ENCODE results near the gene C13orf46.

DNA sequence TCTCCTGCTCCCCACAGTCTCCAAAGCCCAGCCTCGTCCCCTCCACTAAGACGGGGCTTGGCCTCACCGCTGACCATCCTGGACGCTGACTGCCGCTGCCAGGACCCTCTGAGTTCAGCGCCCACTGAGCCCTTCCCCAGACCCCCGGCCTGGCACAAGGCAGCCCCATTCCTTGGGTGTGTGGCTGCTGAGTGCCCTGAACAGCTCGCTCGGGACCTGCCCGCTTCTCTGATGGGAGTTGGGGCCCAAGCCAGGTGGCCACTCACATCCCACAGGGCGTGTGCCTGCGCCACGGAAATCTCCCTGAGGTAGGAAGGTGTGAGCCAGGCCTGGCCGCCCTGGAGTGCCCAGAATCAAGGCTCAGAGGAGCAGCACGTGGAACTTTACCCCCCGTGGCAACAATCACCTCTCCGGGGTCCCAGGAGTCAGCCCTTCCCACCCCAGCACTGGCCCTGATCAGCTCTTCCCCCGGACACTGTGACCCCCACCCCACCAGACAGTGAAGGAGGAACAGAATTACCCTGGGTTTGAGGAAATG lies 20.8 kb downstream of the C13orf46 start:
- no peak for TF ChIP-seq POLR2A (IDR thresholded peaks at IDR 0.05; ENCODE audit: low read length)
- no peak for TF ChIP-seq GATA1 (IDR thresholded peaks at IDR 0.05; ENCODE audit: low read depth, low read length)
